ENCODE results near the gene FHOD3.
"Not testable (repeated sequence)": the region's sequence is repeated elsewhere in the genome, so short reads cannot be mapped to it uniquely, and the experiment has no call there.

The FHOD3 gene

GRCh38 chr18:36814994-36815393 is 517.5 kb downstream of the FHOD3 start:
- DNase-seq, result peak; percentile 19

GRCh38 chr18:36816096-36816495 is 518.6 kb downstream of the FHOD3 start:
- DNase-seq, result not testable (repeated sequence)

DNA sequence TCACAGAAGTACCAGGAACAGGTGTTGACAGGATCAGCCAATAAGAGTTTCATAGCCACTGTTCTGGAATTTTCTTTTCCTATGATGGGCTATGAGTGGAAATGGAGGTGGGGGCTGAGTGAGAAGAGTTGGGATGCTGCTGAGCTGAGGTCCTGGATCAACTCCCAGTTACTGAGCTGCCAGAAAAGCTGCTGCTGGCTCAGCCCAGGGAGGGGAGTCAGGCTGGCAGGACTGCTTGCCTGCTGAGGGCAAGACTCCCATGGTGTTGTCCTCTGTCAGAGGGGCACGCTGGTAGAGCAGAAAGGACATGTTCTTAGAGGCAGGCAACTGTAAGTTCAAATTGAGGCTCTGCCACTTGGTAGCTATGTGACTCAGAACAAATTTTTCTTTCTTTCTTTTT is 519.5 kb downstream of the FHOD3 start:
- no peak for DNase-seq

DNA sequence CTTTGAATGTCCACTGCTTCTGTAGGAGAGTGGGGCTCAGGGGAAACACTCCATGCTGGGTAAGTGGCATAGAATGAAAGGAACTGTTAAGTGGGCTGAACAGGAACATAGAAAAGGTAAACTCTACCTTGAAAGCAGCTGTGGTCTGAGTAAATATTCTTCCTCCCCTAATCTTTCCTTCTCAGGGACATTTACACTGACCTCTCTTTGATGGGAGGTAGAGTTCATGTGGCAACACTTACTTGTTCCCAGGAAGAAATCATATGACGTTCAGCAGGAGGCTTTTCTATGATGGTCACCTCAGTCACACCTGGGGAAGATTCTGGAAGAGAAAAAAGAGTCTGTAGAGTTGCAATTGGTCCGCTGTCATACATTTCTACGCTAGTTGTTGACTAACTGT is 521.1 kb downstream of the FHOD3 start:
- DNase-seq, result no peak

GRCh38 chr18:36819621-36820020 is 522.1 kb downstream of the FHOD3 start:
- no peak for DNase-seq

DNA sequence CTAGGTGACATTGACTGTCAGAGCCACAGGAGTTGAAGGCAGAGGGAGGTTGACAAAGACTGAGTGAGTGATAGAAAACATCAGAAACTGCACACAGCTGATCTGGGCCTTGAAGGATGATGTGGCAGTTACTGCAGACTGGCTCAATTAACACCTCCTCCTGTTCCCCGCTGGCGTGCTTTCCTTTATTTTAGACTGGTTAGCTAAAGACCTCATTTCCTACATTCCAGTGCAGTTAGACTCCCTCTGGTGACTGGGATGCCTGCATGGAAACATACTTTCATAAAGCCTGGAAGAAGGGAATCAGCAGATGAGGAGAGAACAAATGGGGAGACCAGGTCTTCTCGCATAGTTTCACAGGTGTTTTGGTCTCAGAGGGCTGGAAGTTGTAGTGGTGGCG is 524.2 kb downstream of the FHOD3 start:
- no peak for DNase-seq

DNA sequence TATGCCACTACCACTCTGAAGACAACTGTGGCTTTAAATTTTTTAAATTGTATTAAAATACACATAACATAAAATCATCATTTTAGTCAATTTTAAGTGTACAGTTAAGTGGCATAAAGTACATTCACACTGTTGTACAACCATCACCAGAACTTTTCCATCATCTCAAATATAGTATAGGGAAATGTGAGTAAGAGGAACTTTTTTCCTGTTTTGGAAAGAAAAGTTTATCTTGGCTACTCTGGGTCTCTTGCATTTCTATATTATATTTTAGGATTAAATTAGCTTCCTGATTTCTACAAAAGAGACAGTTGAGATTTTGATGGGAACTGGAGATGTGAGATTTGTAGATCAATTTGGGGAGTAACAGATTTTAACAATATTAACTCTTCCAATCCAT is 528.0 kb downstream of the FHOD3 start:
- DNase-seq, result no peak

GRCh38 chr18:36826556-36826955 is 529.0 kb downstream of the FHOD3 start:
- no peak for DNase-seq

DNA sequence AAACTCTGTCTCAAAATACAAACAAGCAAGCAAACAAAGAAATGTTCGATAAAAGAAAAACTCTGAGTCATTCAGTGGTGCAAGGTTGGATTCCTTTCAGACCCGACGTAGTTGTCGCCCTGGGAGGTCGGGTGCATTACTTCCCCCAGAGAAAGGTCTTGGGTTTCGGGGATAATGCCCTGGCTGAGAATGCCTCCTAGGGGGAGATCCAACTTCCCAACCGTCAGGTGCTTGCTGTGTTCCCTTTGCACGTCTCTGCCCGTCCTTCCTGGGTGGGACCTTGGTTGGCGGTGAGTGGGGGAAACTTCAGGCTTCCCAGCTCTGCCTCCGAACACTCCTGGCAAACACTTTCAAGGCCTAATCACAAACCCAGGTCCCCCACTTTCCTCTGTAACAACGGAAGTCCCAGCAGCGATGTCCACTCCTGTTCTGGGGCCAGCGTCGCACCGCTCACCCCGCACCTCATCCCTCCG is 530.7 kb downstream of the FHOD3 start:
- peak; percentile 55 for DNase-seq

DNA sequence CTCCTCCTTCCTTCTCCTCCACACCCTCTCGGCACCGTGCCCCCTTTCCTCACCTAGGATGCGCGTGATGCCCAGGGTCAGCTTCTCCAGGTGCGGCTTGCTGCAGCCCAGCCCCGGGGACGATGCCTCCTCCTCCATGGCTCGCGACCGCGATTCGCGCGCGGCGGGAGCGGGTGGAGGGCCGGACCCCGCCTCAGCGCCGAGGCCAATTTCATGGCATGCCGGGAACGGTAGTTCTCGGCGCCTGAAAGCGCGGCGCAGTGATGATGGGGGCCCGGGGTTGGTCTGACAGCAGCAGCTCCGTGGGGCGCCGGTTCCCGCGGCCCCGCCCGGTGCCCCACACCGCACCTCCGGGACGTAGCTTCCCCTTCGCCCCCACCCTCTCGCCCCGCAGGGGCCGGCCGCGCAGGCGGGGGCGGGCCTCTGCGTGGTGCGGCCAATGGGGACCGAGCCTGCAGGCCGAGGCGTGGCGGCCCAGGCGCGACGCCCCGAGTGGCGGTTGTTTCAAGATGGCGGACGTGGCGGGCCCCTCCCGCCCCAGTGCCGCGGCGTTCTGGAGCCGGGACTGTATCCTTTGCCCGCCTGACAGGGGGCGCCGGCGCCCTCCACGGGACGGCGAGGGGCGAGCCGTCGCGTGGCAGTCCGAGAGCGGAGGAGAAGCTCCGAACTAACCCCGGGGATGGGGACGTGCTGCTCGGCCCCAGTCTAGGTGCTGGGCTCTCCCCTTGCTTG is 531.3 kb downstream of the FHOD3 start, which contains the start of the genes KIAA1328 and TPGS2:
TSS of gene KIAA1328 (plus strand) at position 498 of the 732 bp plus-strand sequence. CDS start at position 510, 12 bp downstream.
TSS of gene TPGS2 (minus strand) at position 373 of the 732 bp plus-strand sequence. CDS start at position 138, 235 bp downstream.
- peak; percentile 89 for DNase-seq

Data from NCI-H2227 treated with DMSO at 0.1 percent for 48 hours (cell line).